Stimulated activated CD4-positive, alpha-beta T cell treated with anti-CD3 and anti-CD28 coated beads, Interleukin-12 subunit alpha, Interleukin-12 subunit beta, amount 100 ng/mL, for 48 hours (primary cell): ENCODE measurements around the gene TMEM154.

ENCODE experiments used
- DNase-seq, 3 donors: peaks; one replicate each; pipeline ENCODE4 v3.0.0-alpha.2; 2020; ENCODE audit warnings: low read depth in 2 of 3, low spot score in 1 of 3

TMEM154 gene

GRCh38 chr4:152679414-152680281 is at the start of gene TMEM154:
Gene TMEM154, minus strand, starts transcription at chr4:152679997. Its CDS starts 64 bp downstream, at chr4:152679933.
- DNase-seq: peak; percentile 42 to 47 (median 45)

DNA sequence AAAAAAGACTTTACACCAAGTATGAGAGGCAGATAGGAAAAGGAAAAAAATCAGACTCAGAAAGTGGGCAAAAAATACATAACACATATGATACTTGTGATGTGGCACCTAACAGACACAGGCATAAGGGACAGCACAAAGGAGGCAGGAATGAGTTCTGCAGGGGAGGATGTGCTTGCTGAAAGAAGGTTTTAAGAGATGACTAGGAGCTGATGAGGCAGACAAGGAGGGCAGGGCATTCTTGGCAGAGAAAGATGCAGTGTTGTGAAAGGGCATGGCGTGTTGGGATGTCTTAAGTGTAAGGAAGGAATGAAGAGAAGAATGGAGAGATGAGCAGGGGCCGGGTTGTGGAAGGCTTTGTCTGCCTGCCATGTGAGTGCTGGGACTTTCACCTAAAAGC is 49.7 kb upstream of the TMEM154 start:
- no peak for DNase-seq

DNA sequence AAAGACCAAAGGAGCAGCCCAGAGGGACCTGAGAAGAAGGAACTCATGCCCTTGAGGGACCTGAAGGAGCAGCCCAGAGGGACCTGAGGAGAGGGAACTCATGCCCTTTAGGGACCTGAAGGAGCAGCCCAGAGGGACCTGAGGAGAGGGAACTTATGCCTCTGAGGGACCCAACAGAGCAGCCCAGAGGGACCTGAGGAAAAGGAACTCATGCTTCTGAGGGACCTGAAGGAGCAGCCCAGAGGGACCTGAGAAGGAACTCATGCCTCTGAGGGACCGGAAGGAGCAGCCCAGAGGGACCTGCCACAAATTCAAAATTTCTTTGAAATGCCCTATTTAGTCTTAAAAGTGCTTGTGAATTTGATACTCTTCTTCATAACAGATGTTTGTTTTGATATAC is 48.5 kb upstream of the TMEM154 start:
- DNase-seq: no peak

DNA sequence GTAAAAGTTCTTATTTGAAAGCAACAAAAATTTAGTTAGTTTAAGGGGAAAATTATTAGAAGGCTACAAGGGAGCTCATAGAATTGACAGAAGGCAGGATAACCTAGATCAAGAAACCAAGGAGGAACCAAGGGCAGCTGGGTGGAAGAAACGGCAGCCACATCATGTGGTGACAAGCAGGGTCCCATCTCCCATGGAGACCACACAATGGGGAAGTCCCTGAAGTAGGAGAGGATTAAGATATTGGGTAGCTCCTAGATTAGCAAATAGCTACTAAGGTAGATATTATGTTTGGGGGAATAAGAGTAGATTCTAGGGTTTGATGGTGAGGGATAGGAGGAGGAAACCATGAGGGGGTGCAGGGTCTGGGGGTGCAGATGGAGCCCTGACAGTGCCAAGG is 48.0 kb upstream of the TMEM154 start:
- no peak for DNase-seq

GRCh38 chr4:152724494-152724893 is 44.7 kb upstream of the TMEM154 start:
- no peak for DNase-seq

DNA sequence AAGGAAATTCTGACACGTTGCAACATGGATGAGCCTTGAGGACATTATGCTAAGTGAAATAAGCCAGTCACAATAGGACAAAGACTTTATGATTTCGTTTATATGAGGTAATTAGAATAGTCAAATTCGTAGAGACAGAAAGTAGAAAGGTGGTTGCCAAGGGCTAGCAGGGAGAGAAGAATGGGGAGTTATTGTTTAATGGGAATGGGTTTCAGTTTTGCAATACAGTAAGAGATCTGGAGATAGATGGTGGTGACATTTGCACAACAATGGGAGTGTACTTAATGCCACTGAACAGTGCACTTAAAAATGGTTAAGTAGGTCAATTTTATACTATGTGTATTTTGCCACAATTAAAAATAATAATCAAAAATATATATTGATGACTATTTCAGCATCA is 43.4 kb upstream of the TMEM154 start:
- no peak for DNase-seq

GRCh38 chr4:152719801-152720556 is 40.2 kb upstream of the TMEM154 start:
- DNase-seq: no peak

GRCh38 chr4:152719291-152719690 is 39.5 kb upstream of the TMEM154 start:
- DNase-seq: no peak

GRCh38 chr4:152715076-152715475 is 35.3 kb upstream of the TMEM154 start:
- DNase-seq: no peak

DNA sequence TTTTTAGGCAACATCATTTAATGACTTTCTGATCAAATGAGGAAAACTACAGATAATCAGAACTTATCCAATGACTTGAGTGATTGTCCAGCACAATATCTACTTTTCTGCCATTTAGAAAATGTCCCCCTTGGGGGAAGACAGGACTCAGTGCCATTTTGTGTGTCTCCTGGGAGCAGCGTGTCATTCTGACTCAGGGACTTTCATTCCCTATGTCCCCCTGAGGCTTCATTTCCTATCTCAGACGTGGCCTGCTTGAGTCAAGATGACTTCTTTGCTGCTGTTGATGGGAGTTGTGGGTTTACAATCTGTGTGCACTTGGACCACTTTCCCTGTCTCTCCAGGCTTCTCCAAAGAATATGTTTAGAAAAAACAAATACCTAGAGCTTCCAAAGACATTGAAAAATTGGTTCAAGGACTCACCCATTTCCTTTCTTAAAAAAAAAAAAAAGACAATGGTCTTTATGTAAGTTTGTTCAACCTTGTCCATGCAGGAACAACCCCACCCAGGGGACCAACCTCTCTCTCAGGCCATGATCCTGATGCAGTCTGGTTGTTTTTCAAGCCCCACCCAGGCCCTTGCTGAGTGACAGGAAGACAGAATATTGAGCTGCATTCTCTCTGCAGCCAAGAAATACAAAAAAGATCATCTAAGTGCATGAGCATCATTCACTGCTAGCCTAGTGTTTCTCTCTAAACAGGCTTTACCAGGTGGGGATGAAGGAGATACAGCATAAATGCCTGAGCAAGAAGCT is 34.3 kb upstream of the TMEM154 start:
- no peak for DNase-seq

- DNase-seq: peak in 1 of 3 donors; percentile 2
Measured at GRCh38 chr4:152709675-152710438, 30.1 kb upstream of the TMEM154 start.

- no peak for DNase-seq
Measured at GRCh38 chr4:152708796-152709195, 29.0 kb upstream of the TMEM154 start.

- DNase-seq: no peak
Measured at GRCh38 chr4:152708361-152708760, 28.6 kb upstream of the TMEM154 start.

- DNase-seq: no peak
Measured at GRCh38 chr4:152707632-152708031, 27.8 kb upstream of the TMEM154 start.

DNA sequence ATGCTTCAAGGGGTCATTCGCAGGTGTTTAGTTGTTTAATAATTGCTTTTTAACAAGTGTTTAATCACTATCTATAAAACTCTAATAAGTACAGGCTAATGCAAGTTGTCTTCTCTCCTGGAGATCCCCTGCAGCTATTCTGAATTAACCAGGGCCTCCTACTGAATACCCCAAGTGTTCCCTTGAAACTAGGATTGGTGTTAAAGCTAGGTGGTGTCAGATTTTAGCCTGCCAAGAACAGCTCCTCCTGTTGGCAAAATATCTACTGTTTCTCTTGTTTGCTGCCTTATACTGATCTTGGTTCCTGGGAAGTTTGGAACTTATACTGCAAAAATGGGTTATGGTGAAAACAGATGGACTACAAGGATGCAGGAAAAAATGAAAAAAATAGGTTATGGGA is 26.1 kb upstream of the TMEM154 start:
- no peak for DNase-seq

- no peak for DNase-seq
Measured at GRCh38 chr4:152704788-152705187, 25.0 kb upstream of the TMEM154 start.

DNA sequence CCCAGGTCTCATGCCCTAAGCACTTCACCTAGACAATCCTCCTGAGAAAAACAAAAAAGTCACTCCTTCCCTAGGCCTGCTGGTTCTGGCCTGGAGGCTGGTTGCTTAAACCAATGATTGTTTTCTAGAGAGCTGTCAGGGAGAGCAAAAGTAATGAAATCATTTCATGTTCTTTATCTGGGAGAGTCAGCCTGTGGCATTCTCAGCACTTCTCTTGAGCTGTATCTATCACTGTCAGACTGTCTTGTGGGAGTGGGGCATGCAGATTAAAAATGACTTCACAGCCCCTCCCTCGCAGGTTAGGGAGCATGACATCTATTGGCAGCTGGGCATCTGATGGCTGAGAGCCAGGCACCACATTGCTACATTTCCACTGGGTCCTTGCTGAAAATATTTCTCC is 20.4 kb upstream of the TMEM154 start:
- DNase-seq: no peak

- no peak for DNase-seq
Measured at GRCh38 chr4:152699313-152699712, 19.5 kb upstream of the TMEM154 start.

GRCh38 chr4:152698089-152698499 is 18.3 kb upstream of the TMEM154 start:
- DNase-seq: no peak

- DNase-seq: no peak
Measured at GRCh38 chr4:152697284-152698088, 17.7 kb upstream of the TMEM154 start.
